Stimulated activated CD8-positive, alpha-beta memory T cell treated with anti-CD3 and anti-CD28 coated beads, Interleukin-4, amount 100 ng/mL, for 4 hours (primary cell): ENCODE measurements around the gene IL1B.
"Not testable (repeated sequence)": the region's sequence is repeated elsewhere in the genome, so short reads cannot be mapped to it uniquely, and the experiment has no call there.

Source experiments
- DNase-seq, 2 donors: peaks; one replicate each; pipeline ENCODE4 v3.0.0-alpha.2; 2020; ENCODE audit warnings: low read depth in 2 of 2, low spot score in 1 of 2

The IL1B gene

DNA sequence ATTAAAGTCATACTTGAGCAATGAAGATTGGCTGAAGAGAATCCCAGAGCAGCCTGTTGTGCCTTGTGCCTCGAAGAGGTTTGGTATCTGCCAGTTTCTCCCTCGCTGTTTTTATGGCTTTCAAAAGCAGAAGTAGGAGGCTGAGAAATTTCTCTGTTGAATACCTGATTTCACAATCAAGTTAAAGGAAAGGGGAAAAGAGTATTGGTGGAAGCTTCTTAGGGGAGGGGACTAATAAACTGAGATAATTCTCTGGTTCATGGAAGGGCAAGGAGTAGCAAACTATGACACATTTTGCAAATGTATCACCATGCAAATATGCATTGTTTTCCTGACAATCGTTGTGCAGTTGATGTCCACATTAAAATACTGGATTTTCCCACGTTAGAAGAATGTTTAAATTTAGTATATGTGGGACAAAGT lies at the start of gene IL1B:
Gene IL1B, minus strand, starts transcription at position 85 of the 423 bp plus-strand sequence. CDS start 550 bp downstream, outside the sequence.
- DNase-seq: no peak

DNA sequence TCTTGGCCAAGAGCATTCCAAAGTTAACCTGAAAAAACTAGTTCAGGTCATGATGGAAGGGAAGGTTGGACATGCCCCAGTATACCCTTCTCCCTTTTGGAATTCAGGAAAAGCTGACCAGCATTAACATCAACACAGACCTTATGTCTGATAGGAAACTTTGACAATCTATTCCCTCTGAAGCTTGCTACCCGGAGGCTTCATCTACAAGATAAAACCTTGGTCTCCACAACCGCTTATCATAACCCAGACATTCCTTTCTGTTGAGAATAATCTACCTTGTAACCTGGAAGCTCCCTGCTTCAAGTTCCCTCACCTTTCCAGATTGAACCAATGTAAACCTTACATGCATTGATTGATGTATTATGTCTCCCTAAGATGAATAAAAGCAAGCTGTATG lies 49.7 kb upstream of the IL1B start:
- no peak for DNase-seq

DNA sequence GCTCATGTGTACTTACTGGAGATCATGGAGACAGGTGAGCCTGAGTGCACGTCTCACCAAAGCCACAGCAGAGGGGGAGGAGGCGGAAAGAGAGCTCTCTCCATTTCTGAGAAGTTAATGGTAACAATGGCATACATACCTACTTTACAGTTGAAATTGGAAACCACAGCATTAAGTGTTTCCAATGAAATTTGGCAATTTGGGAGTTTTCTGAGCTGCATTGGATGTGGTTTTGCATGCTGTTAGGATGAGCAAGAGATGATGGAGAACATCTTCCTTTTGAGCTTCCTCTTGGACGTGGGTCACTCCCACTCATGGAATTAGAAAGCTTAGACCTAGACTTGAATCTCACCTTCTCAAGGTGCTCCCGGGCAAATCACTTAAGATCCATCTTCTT lies 48.9 kb upstream of the IL1B start:
- DNase-seq: no peak

DNA sequence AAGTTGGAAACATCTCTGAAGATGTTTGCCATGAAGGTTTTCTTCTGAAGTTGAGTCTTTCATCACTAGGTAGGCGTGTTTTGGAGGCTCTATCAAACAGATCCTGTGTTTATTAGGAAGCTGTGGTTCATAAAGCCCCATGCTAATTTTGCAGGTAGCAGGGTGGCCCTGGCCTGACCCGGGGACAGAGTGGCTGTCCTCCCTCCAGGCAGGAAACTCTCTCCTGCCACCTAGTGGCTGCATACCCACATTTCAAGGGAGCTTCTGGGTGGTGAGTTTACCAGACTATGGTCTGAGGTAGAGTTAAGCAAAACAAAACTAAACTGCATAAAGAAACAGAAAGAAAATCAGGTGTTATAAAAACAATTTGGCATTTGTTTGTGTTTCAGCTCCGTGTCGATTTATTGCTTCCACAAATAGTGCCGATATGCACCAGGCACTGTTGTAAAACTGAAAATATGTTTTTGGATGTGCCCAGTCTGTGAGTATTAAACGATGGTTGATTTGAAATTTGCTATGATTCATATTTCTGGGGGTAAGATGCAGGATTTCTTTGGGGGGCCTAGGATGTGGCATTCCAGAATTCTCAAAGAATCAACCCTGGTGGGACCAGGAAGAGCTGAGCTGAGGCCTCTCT lies 48.4 kb upstream of the IL1B start:
- peak; percentile 27 to 53 for DNase-seq

DNA sequence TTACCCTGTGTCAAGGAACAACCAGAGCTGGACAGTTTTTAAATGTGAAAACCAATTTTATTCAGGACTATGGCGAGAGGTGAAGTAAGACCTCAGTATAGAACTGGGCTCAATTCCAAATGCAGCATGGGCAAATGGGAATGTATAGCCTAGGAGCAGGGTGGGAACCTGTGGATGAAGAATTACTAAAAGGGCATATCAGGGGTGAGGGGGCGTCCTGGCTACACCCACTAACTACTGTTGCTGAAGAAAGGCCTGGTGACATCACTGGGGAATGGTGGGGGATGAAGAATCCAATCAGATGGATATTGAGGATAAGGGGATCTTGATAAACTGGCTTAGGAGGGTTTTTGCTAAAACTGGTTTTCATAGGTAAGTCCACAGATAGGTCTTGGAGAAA lies 47.1 kb upstream of the IL1B start:
- no peak for DNase-seq

DNA sequence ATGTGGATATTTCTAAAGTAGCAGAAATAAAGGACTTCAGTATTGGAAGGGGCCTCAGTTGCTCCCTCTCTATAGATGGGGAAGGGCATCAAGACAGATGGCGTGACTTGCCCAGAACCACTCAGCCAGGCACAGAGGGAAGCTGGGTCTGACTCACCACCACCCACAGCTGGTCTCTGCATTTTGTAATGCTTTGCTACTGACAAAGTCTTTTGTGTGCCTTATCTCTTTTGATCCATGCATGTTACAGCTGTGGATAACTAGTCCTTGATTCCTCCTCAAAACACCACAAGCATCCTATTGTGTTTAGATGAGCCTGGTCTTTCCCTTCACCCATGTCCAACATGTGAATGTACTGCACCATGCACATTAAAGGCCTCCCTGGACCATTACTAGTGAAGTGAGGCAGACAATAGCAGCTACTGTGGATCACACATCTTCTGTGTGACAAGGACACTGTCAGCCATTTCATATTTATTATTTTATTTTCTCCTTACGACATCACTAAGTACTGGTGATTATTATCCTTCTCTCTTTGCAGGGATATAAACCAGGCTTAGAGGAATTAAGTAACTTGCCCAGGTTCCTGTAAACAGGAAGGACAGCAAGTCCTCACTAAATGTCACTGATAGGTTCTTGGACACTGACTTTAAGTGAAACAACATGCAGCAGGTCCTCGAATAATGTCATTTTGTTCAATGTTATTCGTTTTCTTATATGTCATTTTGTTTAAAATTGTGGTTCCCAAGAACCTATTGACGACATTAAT lies 44.8 kb upstream of the IL1B start:
- peak in 1 of 2 donors; percentile 6 for DNase-seq

DNA sequence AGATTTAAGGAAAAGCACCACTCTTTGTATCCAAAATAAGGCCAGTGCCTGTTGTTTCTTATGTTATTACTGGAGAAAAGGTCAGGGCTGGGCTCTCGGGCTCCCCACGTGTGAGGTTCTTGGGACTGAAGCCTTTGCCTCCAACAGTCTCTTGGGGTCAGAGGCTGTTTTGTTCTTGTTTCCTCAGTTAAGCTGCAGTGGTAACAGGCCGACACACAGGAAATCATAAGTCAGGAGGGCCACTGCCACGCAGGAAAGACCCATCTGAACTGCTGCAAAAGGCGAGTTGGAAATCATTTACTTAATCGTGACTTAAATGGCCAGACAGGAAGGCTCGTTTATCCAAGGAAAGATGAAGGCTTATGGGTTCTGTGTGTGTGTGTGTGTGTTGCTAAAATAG lies 44.1 kb upstream of the IL1B start:
- DNase-seq: no peak

DNA sequence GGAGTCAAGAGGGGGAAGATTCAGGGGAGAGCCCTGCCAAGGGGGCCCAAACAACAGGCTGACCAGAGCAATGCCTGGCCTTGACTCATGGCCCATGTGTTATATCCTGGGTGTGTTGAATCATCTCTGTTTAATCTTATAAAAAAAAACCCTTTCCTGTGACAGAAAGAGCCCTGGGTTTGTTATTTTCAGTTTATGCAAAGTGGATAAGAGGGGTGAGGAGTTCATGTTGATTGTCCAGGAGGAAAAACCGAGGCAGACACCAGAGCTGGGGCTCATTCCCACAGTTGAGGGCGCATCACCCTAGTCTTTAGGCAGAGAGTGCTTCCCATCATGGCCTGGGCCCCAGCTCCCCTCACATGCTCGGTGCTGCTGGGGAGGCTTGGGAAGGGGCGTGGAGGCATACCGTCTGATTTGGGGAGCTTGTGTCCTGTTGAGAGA lies 43.5 kb upstream of the IL1B start:
- DNase-seq: no peak

DNA sequence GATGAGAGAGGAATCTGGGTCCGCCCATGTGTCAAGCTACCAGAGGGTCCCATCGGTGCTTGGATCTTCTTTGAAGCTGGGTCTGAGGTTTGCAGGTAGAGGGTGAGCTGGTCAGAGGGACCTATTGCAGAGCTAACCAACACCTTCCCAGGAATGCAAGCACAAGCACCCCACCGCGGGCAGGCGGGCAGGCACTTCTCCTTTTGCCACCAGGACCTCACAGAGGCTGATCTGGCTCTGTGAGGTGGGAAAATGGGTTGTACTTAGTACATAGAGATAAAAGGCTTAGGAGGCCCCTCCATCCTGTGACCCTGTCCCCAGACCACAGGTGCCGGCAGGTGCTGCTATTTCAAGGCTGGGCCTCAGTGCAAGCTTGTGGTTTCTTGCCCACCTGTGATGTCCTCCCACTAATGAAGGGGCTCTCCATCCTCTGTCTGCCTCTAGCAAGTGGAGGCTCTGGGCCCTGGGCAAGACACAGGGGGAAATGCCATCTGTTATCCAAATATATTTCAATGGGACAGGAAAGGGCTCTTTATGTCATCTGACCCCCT lies 43.0 kb upstream of the IL1B start:
- DNase-seq: no peak

DNA sequence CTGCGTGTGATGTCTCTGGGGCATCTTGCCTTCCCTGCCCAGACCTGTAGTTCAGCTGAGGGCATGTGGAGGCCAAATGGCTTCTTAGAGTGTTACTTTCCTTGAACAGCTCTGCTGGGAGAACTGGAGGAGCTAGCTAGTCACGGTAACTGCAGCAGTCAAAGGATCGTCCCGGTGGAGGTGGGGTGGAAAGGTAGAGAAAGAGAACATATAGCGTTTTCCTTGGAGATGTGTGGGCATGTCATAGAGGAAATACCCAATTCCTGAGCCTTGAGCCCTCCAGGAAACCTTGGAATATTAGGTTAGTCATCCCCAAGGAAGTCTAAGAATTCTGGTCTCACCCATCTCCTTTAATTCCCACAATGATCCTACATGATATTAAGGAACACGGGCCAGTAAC lies 40.8 kb upstream of the IL1B start:
- DNase-seq: no peak

DNA sequence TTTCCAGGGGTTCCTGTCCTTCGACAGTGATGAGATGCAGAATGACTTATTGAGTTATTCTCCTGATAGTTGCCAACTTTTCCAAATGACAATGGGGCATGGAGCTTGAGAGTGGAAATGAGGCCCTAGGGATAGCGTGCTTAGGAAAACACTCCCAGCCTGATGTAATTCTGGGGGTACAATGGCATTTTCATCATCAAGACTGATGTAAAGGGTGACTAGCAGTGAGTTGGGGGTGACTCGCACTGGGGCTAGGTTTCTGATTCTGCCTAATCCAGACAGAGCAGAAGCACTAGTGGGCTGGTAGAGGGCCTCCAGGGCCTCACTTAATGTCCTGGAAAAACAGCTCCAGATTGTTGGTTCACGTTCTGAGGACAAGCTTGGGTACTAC lies 40.4 kb upstream of the IL1B start:
- DNase-seq: no peak

DNA sequence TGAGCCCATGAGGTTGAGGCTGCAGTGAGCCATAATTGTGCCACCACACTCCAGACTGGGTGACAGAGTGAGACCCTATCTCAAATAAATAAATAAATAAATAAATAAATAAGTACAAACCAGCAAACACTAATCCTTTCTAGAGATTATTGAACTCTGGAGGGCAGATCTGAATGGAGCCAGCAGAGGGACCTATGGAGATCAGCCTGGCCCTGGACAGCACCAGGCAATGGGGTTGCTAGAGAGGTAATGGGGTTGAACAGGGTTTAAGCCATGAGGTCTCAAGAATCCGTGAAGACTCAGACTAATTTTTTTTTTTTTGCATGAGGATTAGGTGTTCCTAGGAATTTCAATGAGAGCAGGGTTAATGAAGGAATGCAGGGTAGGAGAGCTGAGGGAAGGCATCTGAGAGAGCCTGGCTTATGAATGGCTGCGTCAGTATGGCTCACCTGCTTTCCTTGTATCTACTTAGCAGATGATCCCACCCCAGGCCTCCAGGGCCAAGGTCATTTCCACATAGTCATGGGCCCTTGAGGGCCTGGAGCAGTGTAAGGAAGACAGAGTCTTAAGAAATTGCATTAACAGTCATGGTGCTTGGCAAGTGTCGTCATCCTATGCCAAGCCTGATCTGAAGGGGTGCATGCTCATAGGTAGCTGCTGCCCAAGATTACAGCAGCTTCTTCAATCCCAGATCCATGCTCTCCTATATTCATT lies 39.8 kb upstream of the IL1B start:
- DNase-seq: no peak

DNA sequence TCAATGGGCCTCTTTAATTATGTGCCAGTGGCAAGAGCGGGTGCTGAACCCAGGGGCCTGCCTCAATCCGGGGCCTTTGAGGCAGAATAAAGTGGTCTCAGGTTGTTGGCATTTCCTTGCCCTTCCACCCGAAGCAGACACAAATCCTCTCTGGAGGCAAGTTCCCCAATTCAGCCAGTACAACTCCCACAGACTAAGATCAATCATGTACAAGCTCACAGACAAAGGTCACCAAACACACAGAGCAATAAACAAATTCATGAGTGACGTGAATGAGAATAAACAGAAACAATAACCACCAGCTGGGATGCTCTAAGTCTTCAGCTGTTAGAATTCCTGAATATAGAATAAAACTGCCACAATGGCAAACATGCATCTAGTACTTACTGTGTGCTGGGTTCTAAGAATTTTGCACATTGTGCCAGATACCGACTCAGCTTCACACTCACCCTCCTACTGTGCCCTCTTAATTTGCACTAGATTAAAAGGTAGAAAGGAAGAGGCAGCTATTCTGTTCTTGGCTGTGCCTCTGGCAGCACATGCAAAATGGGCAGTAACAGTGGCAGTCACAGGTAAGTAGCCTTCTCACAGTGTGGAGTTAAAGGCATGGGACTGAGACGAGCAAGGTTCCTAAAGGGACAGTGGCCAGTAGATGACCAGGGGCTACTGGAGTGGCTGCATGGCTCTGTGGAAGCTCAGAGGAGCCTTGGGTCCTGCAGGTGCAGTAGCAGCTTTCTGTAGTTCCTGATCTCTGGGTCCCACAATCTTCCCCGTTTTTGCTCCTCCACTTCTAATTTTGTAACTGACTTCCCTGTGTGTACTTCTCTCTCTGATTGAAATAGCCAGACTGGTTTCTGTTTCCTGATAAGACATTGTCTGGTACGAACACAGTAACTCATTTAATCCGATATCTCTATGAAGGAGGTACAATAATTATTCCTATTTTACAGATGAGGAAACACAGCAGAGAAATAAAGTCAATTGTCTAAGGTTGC lies 34.6 kb upstream of the IL1B start:
- no peak for DNase-seq

DNA sequence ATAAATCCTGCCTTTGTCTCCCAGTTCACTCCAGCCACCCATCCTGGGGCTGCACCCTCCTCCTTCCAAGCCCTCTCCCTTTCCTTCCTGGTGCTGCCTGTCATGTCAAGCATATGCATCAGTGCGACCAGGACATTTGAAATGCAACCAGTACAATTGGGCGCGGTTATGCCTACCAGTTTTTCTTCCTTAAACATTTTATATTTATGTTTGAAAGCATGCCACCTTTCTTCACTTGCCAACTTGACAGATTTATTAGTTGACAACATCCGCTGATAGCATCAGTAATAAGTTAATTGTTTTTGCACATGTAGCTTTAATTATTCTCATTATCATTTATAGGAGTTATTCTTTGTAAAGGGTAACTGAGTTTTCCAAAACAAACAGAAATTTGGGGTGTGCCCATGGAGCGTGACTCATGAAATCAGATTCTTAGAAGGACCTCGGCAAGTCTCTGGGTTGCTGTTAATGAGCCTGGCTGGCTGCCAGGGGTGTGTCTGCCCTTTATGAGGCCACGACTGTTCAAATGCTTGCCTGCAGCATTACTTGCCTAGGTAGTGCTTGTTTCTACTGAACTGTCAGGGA lies 32.8 kb upstream of the IL1B start:
- no peak for DNase-seq

DNA sequence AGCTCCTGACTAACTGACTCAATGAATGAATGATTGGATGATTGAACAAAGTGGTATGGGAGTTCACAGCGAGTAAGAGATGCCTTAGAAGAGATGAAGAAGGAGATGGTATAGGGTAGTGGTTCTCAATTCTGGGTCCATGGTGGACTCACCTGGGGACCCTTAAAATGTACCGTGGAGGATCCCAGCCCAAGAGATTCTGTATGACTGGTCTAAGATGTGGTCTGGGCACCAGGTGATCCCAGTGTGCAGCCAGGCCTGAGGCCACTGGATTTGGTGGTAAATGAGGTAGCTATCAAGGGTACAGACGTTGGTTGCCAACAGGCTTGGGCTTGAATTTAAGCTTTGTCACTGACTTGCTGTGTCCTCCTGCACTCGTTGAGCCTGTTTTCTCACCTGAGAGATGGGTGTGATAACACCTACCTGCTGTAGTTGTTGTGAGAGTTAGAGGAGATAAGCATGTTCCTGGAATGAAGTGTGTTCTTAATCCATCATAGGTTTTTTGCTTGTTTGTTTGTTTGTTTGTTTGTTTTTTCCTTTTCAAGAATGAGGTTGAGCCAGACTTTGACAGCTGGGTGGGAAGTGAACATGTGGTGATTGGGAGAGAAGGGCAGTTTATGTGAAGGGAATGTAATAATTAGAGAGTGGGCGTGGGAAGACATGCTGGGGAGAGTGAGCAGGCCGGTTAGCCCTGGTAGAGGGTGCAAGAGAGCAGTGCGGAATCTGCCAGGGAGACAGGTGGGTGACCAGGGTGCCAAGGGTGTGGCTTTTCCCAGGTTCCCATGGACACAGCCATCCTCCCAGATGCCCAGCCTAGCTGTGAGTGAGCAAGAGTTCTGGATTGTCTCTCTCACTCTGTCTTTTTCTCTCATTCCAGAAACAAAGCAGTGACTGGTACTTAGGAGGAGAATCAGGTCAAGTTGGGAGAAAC lies 31.4 kb upstream of the IL1B start:
- no peak for DNase-seq

DNA sequence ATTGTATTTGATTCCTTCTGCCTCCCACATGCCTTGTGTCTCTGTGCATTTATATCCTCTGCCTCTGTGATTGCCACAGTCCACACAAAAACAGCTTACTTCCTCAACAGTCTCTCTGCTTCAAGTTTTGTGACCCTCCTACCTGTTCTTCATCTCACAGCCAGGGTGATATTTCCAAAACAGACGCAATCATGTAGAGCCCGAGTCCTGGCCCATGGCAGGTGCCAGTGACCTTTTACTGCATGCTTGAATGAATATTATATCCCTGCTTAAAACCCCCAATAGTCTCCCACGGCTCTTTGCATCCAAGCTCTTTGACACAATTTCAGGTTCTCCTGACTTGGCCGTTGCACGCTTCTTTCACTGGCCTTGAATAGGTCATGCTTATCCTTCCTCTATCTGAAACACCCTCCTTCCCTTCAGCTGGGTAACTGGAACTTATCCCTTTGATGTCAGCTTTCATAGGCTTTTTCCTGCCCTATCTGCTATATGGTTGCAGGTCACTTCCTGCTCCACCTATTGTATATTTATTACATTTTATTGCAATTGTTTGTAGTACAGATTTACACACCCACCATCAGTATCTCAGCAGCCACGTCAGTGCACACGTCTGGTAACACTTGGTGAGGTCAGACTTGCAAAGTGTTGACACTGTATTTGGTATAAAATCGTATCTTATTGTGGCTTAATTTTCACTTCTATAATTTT lies 29.7 kb upstream of the IL1B start:
- no peak for DNase-seq

DNA sequence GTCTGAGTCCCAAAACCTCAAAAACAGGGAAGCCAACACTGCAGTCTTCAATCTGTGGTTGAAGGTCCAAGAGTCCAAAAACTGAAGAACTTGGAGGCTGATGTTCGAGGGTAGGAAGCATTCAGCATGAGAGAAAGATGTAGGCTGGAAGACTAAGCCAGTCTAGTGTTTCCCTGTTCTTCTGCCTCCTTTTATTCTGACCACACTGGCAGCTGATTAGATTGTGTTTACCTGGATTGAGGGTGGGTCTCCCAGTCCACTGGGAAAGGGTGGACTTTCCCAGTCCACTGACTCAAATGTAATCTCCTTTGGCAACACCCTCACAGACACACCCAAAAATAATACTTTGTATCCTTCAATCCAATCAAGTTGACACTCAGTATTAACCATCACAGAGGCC lies 27.5 kb upstream of the IL1B start:
- no peak for DNase-seq

DNA sequence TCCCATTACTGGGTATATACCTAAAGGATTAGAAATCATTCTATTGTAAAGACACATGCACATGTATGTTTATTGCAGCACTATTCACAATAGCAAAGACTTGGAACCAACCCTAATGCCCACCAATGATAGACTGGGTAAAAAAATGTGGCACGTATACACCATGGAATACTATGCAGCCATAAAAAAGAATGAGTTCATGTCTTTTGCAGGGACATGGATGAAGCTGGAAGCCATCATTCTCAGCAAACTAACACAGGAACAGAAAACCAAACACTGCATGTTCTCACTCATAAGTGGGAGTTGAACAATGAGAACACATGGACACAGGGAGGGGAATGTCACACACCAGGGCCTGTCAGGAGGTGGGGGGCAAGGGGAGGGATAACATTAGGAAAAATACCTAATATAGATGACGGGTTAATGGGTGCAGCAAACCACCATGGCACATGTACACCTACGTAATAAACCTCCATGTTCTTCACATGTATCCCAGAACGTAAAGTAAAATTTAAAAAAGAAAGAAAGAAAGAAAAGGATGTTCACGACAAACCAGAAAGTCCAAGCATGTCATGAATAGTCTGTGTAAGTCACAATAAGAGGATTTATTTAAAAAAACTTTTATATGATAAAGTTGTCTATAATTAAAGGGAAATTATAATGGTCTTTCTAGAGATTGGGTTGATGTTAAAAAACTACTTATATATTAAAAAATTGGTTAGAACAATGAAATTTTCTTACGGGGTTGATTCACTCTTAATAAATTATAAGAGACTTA lies 23.0 kb upstream of the IL1B start:
- DNase-seq: not testable (repeated sequence)
